NCI-H187 (cell line): Measurements from ENCODE around the gene TMA7.
A peak's percentile ranks its signal among the peaks of the same experiment; 100 is the strongest.

Experiments used
- DNase-seq, 2 experiments: peaks; one replicate each; lab custom pipeline; 2025; lab: John Stamatoyannopoulos, UW

TMA7 gene

DNA sequence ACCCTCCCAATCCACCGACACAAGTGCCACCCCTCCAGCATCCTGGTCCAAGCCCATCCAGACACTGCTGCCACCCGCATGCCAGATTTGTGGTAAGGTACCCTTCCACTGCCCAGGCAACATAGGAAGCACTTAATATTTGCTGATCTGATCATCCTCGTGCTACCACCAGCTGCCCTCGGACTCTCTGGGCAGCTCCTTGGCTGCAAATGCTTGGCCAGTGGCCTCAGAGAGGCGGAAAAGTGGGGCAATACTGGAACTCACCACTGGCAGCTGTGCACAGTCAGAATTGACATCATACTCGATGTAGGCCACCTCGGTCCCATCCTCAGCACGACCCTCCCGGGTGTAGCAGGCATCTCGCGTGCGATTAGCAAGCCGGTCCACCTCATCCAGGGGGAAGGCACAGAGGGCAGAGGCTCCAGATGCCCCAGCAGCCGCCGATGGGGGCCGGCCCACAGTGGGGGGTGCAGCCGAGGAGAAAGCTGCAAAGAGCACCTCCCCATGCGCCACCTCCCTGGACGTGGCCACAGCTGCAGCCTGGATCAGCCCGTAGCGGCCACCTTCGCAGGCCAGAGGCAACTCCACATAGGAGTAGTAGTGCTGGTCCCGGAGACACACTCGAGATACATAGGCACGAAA is 16.7 kb upstream of the TMA7 start:
- no peak for DNase-seq

DNA sequence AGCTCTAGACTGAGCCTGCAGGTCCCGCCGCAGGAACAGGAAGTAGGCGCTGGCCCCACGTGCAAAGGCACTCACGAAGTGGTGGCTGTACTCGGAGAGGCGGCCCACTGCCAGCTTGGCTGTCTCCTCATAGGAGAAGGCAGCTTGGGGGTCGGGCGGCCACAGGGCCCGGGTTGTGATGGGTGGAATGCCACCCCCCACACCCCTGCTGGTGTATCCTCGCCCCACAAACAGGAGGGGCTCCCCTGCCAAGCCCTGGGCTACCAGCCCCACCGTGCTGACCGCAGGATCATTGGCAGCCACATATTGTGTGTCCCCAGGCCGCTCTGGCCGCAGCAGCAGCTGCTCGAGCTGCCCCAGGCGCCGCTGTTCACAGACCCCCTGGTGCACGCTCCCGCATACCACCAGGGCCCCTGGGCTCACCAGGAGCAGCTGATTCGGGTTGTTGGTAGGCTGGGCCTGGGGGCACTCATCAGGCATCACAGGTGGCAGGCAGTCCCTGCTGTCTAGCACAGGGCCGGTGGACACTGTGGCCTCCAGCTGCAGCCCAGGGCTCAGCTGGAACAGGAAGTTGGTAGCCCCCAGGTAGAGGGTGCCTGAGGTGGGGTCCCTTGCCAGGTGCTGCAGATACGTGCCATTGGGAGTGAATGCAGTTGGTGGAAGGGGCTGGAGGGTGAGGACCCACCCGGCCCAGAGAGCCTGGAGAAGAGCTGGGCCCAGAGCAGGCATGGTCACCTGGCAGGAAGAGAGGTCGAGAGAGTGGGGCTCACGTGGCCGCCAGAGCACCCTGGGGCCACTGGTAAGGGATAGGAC is 16.0 kb upstream of the TMA7 start:
- DNase-seq, result no peak

DNA sequence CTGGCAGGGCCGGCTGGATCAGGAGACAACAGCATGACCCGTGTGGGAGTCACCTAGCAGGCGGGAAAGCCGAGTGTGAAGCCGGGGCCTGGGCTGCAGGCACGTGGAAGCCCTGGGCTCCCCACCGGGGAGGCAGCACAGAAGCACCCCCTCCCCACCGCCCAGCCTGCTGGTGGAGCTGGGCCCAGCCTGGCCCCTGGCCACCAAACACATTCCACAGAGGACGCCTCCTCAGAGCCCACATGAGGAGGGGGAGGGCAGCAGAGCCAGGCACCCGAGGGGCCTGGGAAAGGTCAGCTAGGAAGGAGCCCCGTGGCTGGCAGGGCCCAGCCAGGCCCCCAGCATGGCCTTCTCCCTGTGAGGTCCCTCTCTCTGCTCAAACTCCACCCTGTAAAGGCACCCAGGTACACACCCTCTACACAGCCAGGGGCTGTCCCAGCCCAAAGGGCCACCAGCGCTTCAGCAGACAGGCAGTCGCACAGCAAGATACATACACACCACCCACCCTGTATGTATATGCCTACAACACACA is 14.7 kb upstream of the TMA7 start:
- DNase-seq, result no peak

DNA sequence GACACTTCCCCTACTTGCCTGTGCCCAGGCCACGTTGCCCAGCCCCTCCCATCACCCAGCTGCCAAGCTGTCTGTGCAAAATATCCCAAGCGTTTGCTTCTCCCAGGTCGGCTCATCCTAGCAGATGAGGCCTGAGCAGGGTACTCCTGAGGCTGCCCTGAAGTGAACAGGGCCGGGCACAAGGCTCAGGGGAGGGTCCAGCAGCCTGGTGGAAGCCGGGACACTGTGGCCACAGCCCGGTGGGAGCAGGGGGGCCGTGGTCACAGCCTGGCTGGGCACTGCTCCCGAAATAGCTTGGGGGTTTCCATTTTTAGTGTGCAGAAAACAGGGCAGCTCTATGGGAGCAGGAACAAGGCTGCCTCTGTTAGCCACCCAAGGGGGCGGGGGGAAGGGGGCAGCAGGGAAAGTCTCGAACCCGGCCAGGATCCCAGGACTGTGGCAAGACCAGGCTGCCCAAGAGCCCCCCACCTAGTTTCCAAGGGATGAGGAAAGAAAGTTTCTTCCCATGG is 13.6 kb upstream of the TMA7 start:
- no peak for DNase-seq

DNA sequence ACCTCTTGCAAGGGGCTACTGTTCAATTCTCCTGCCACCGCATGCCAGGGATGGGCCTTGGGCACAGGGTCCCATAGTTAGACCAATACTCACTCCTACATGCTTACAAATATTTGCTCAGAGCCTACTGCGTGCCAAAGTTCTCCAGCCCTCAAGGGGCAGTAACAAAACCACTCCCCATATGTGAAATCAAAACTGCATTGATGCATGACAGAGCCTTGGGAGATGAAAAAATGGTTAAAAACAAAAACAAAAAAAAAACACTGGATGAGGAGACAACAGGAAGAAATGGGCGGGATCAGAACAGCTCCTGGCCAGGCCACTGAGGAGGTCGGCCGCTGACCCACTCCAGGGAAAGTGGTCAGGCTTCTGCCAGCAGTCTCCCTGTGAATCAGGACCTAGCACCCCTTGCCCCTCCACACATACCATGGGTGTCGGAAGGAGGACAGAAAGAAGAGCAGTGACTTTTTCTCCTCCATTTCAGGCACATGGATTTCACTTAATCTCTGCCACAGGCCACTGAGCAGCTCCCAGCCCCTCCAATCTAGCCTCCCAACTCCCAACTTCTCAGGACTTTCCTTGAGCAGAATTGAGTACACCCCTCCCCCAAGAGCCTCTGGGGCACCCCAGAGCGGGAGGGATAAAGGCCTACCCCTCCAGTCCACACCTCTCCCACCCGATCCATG is 13.0 kb upstream of the TMA7 start:
- no peak for DNase-seq

DNA sequence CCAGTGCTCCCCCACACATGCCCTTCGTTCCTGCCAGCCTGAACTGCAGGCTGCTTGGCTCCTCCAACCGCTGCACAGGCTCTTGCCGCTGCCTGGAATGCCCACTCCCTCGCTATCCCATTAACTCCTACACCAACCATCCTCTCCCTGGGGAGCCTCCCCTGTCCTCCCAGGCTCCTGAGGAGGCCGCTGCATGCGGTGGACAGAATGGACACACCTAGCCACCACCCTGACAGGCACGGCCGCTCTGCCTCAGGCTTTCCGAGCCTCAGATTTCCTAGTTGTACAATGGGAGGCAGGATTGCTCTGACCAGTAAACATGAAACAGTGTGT is 12.5 kb upstream of the TMA7 start:
- no peak for DNase-seq

DNA sequence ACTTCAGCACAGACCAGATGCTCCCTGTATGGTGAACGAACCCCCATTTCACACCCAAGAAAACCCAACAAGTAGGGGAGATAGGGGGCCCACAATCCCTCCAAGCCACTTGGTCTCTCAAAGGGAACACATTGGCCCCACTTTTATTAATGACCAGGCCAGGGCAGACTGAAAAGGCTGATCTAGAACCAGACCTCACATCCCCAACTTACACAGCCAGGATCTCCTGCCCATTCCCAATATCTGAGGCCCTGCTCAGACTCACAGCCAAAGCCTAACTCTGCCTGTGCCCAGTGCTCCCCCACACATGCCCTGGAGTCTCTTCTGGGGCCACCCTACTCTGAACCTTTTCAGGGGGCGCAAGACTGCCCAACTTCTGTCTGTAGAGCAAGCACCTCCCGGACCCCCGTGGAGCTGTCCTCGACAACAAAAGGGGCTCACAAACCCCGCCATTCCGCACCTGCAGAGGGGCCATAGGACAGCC is 11.9 kb upstream of the TMA7 start:
- no peak for DNase-seq

DNA sequence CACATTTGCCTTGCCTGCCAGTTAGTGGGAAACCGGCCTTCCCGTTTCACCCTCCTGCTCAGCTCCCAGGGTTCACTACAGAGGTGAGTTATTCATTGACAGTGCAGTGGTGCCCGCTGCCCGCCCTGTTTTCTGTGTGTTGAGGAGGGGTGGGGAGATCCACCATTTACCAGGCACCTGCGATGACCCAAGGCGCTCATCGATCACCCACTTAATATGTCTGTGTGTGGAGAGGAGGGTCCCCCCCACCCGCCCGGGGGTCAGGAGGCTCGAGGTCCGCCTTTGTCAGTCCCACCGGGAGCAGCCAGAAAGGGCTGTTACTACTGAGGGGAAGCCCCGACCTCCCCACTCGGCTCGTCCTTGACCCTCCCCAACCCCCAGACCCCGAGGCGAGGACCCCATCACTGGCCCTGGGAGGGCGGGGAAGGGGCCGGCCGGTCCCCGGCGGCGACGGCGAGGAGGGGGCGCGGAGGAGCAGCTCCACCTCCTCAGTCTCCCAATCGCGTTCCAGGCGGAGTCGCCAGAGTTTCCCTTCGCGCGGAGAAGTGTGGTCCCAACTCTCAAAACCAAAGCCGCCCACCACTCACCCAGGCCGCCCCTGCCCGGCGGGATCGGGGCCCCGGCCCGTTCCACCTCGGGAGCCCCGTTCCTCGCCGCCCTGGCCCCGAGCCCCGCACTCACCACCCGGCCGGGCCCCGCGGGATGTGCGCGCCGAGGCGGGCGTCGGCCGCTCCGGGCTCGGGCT is 11.3 kb upstream of the TMA7 start:
- peak in 1 of 2 experiments; percentile 0 for DNase-seq

DNA sequence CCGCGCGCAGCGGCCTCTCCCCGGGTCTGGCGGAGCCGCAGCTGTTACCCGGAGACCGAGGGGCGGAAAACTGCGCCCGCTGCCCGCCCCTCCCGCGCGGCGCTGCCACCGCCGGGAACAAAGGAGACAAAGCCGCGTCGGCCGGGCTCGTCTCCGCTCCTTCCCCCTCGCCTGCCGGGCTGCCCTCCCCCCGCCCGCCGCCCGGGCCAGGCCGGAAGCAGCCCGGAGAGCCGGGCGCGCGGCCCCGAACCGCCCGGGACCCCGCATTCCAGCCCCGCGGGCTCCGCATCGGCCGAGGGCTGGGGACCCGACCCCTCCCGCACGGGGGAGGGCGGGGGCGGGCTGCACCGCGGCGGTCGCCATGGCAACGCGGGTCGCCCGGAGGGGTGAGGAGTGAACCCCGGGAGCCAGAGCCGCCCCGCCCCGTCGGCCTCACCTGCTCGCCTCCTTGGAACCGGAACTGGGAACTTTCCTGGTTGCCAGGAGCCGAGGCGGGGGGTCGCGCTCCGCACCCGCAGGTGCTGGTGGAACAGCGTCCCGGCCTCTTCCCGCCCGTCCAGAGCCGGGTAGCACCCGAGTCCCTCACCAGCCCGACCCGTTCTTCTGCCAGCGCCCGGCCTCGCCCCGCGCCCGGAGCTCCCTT is 10.6 kb upstream of the TMA7 start:
- peak; percentile 16 to 38 for DNase-seq

DNA sequence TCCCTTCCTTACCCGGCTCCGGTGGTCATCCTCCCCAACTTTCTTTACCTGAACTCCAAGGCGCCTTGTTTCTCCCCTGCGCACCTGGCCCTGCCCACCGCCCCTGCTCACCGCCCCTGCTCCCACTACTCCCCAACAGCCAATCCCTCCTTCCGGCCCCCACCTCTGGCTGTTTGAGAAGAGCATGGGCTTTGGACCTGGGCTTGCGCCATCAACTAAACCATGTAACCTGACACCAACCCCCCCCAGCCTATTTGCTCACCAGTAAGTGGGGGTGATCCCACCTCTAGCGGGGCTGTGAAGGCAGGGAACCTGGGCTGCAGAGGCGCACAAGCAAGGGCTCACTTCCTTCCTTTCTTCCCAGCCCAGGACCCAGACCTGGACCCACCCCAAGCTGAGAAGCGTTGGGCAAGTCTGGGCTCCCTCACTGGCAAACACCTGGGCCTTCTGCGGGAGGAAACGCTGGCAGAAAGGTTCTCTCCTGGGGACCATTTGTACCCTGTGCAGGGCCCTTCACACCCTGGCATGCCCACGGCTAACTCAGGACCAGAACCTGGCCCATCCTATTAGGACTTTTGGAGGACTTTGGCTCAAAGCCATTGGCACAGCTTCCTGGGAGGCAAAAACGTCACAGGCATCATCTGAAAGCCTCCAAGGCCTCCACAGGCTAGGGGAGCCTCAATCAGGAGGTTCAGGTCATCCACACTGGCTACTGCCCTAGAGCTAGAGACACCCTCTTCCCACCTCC is 9.9 kb upstream of the TMA7 start, which contains the start of gene PLXNB1:
Gene PLXNB1 (minus strand): TSS at position 127 of the 748 bp plus-strand sequence. CDS start 5,475 bp downstream, outside the sequence.
- DNase-seq, result peak in 1 of 2 experiments; percentile 17

DNA sequence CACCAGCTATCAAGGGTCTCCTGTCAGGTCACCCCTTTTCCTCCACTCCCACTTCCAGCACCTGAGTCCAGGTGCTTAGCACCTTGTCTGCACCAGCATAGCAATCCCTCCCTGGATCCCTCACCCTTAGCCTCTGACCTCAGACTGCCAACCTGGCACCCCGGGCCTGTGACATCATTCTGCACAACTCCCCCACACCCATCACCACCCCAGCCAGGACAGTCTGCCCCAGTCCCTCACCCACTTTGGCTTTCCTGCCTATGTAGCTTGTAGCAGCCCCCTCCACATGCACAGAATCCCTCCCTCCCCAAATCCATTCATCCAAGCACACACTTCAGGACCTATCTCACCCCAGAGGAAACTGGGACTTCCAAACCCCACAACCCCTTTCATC is 9.4 kb upstream of the TMA7 start:
- DNase-seq, result no peak

DNA sequence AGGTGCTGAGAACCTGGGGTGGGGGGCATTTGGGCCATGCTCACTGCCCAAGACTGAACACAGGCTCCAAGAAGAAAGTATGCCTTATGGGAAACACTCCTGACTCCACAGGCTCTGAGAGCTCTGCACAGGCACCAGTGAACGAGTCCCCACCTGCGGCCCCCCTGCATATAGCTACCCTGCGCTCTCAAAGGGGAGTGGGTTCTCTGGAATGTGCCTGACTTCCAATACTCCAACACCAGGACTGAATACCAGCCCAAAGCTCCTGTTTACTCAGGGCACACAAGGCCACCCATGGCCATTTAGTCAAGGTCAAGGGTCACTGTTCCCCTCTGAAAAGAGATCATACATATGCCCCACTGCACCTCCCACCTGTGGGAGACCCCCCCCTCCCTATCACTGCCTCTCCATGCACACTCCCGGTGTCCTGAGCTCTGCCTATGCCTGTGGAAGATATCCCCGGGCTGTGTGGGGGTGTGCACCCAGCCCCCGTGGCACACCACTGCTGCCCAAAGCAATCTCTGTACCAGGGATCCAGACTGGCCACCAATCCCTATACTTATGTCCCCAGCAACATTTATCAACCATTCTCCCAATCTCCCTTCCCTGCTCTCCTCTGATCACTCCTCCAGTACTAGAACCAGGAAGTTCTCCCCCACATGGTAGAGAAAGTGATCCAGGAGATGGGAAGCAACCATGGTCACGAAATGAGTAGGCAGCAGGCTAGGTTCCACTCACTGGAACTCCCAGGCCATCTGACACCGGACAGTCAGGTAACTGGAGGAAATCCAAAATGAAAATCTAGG is 8.6 kb upstream of the TMA7 start:
- no peak for DNase-seq

DNA sequence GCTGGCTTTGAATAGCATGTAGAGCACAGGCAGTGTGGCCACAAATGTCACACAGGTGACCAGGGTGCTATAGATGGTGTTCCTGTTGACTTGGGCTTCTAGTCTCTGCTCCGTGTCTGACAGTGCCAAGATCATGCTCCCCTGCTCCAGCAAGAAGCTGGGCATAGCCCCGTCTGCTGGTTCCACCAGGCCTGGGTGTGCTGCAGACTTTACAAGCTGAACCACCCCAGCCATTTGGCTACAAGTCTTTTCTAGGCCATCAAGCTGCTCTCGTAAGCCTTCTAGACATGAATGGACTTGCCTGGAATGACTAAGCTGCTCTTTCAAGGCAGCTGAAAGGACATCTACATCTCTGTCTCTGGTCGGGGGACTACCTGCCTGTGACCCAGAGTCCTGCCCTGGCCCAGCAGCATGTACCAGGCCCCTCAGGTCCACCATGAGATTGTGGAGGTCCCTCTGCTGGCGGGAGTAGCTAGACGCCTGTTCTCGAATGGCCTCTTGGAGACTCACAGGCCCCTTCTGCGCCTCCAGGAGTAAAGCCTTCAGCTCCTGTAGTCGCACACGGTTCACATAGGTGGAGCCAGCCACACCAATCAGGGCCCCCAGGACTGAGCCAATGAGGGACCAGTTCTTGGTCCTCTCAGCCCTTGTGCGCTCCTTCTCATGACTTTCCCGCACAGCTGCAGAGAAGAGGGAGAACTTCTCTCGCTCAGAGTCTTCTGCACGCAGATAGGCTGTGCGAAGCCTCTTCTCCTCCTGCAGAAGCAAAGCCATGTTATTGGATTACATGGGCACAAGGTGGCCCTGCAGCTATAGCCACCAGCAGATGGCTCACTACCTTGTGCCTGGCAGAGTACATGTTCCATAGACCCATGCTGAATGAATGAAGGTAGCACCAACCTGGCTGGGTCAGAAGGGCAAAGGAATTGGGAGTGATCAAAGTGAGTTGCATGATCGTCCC is 7.4 kb upstream of the TMA7 start:
- DNase-seq, result no peak

DNA sequence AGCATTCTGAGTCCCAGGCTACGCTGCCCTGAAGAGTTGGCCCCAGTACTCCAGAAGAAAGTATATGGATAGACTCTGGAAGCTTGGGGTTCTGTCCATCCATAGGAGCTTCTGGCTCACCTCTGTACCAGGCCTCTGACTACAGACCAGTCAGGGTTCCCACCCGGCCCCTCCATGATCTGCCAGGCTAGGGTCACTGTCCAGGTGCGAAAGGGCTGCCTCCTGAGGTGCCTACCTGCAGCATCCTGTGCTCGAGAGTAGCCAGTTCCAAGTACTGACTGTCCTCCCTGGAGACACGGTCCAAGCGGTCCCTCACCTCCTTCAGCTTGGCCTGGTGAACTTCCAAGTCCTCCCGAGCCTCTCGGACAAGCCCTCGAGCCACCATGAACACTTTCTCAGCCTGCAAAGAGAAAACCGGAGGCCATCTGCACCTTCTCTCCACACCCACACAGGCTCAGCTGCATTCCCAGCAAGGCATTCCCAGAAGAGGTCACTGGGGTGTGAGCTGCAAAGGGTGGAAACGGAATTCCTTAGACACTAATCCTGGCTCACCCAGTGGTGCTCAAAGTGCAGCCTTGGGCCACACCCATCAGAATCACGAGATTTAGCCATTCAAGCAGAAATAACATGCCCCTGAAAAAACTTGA is 6.5 kb upstream of the TMA7 start:
- DNase-seq, result no peak

DNA sequence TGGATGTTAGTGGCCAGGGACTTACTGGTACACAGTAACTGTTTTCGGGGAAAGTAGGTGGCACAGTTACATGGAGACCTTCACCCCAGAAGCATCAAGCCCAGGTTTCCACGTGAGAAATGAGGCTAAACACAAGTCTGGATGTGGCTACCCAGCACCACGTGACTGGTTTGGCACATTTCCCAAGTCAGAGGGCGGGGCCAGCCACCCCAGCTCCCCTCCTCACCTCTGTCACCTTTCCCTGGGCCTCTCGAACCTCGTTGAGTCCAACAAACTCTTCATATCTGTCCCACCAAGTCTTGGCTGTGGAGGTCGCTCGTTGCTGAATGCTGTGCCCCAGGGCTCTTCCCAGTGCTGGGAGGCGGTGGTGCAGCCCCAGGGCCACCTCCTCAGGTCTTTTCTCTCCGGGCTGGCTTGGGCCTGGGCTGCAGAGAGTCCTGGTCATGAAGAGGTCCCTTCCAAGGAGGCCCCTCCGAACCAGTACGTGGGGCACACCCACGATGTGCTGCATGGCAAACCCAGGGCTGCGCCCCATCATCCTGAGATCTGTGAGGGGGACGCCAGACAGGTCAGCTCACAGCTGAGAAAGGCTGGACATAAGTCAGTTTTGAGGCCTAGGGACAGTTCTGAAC is 5.3 kb upstream of the TMA7 start:
- no peak for DNase-seq

DNA sequence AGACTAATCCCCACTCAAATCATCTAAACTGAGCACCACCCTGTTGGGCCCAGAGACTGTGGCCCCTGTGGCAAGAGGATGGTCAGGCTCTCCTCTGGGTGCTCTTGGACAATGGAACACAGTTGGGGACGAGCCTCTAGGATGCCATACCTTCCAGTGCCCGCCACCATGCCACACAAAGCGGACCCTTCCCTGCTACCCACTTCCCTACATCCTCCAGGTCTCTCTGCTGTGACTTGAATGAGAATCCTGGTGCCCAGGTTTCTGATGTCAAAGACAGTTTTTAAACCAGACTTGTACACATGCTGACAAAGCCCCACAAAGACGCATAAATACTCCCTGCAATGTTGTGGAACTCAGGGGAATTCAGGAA is 4.8 kb upstream of the TMA7 start:
- DNase-seq, result no peak

DNA sequence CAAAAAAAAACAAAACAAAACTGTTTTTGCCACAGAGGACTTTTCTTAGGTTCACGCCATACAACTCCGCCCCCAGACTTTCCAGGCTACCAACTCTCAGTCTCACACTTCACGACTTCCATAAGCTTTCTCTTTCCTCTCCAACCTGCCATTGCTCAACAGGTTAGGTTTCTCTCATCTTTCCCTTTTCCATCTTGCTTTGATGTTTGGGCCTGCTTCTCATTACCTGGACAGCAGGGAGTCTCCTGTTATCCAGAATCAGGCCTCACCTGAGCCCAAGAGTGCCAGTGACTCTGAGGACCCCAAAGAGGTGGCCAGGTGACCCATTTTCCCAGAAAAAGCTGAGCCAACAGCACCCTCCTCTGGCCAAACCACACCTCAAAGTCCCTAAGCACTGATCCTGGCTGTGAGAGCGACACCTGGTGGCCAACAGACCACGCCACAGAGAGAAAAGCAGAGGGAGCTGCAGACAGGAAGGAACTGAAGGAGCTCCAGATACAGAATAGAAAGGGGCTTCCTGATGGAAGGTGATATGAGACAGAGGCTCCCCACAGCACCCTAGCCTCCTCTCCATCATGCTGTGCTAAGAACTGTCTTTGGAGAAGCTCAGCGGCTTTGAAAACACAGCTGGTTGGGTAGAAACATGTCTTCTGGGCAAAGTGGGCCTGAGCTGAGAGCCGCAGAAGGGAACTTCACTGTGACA is 4.1 kb upstream of the TMA7 start:
- DNase-seq, result peak; percentile 14 to 46
